HG02759 (cell line): ENCODE data around the gene TUT4.
"Not testable (repeated sequence)": the region's sequence is repeated elsewhere in the genome, so short reads cannot be mapped to it uniquely, and the experiment has no call there.

Experiments
- ATAC-seq: cut with Tn5 transposase; IDR thresholded peaks from one replicate; pipeline ENCODE4 v1.9.1; 2021; ENCODE audit warnings: mild to moderate bottlenecking, moderate library complexity; ENCODE audit not compliant: unreplicated experiment

Gene TUT4, protein sequence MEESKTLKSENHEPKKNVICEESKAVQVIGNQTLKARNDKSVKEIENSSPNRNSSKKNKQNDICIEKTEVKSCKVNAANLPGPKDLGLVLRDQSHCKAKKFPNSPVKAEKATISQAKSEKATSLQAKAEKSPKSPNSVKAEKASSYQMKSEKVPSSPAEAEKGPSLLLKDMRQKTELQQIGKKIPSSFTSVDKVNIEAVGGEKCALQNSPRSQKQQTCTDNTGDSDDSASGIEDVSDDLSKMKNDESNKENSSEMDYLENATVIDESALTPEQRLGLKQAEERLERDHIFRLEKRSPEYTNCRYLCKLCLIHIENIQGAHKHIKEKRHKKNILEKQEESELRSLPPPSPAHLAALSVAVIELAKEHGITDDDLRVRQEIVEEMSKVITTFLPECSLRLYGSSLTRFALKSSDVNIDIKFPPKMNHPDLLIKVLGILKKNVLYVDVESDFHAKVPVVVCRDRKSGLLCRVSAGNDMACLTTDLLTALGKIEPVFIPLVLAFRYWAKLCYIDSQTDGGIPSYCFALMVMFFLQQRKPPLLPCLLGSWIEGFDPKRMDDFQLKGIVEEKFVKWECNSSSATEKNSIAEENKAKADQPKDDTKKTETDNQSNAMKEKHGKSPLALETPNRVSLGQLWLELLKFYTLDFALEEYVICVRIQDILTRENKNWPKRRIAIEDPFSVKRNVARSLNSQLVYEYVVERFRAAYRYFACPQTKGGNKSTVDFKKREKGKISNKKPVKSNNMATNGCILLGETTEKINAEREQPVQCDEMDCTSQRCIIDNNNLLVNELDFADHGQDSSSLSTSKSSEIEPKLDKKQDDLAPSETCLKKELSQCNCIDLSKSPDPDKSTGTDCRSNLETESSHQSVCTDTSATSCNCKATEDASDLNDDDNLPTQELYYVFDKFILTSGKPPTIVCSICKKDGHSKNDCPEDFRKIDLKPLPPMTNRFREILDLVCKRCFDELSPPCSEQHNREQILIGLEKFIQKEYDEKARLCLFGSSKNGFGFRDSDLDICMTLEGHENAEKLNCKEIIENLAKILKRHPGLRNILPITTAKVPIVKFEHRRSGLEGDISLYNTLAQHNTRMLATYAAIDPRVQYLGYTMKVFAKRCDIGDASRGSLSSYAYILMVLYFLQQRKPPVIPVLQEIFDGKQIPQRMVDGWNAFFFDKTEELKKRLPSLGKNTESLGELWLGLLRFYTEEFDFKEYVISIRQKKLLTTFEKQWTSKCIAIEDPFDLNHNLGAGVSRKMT (N-terminal part only)

DNA sequence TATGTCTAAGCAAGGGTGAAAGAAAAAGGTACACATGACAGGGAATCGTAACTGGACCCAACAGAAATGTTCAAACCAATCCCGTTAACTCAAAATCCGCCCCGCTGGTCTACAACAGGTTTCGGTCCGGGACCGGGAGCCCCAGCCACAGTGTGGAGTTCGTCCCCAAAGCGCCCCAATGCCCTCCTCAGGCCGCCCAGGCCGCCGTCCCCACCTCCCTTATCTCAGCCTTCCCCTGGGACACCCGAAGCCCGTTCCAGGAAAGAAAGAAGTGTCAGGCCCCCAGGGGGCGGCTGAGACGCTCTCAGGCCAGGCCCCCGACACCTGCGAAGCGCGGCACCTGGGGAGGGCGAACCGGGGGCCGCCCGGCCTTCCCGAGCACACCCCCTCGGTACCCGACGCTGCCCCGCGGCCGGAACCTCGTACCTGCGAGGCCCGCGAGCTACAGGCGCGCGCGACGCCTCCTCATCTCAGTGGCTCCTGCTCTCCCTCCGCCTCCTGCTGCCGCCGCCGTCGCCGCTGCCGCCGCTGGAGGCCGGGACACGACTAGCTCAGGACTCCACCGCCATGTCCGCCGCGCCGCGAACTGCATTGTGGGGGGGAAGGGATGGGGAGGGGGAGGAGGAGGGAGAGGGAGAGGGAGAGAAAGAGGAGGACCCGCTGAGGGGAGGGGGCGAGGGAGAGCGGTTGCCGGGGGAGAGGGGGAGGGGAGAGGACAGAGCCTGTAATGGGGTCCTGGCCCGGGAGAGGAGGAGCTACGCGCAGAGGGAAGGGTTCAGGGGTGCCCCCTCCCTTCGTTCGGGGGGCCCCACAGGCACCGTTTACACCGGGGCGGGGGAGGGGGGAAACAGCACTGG, at the start of gene TUT4:
Gene TUT4, minus strand, starts transcription at position 588 of the 857 bp plus-strand sequence. CDS start 26,812 bp downstream, outside the sequence.
- ATAC-seq, result peak; percentile 50

DNA sequence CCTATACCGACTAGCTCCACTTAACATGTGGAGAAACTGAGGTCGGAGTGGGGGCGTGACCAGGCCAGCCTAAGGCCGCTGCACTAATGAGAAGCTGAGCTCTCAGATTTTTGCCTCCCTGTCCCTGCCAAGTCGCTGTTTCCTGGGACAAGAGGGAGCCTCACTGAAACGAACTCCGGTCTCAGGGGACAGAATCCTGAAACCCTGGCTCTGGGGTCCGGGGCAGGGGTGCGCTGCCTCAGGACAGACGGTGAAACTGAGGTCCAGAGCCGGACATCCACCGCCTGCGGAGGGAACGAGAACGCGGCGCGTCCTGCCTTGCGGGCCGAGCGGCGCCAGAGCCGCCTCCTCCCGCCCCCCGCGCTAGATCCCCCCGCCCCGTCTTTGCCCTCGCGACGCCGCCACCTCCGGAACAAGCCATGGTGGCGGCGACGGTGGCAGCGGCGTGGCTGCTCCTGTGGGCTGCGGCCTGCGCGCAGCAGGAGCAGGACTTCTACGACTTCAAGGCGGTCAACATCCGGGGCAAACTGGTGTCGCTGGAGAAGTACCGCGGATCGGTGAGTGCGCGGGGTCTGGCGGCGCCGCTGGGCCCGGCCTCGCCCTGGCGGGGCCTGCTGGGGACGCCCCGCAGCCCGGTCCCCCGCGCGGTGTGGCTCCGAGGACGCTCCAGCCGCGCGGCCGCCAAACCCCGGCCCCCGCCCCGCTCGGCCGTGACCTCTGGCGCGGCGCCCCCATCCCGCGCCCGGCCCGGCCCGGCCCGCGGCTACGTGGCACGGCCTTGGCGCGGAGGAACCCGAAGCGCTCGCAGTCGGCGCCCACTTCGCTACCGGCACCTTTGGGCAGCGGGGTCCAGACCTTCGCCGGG, 49.3 kb upstream of the TUT4 start, which contains the start of gene GPX7:
Gene GPX7, plus strand, starts transcription at position 381 of the 865 bp plus-strand sequence. Its CDS starts 39 bp downstream, at position 420.
- ATAC-seq, result no peak

GRCh38 chr1:52601519-52601918, 48.6 kb upstream of the TUT4 start:
- ATAC-seq, result no peak

- no peak for ATAC-seq
Observed at GRCh38 chr1:52600533-52601179, 47.8 kb upstream of the TUT4 start.

- ATAC-seq, result no peak
Observed at GRCh38 chr1:52599236-52599635, 46.3 kb upstream of the TUT4 start.

GRCh38 chr1:52598729-52599128, 45.8 kb upstream of the TUT4 start:
- no peak for ATAC-seq

DNA sequence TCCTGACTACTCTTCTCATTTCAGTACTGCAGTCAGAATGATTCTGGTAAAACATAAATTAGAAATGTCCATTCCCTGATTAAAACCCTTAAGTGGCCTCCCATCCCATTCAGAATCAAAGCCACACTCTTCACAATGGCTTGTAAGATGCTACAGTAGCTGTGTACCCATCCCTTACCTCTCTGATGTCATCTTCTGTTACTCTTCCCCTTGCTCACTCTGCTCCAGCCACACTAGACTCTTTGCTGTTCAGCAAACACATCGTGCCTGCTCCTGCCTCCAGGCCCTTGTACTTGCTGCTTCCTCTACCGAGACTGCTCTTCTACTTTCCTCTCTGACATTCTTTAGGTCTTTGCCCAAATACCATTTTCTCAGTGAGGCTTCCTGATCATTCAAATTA, 45.0 kb upstream of the TUT4 start:
- ATAC-seq, result no peak

- no peak for ATAC-seq
Observed at GRCh38 chr1:52595061-52595460, 42.2 kb upstream of the TUT4 start.

- no peak for ATAC-seq
Observed at GRCh38 chr1:52593495-52593894, 40.6 kb upstream of the TUT4 start.

- ATAC-seq, result no peak
Observed at GRCh38 chr1:52592637-52593323, 39.9 kb upstream of the TUT4 start.

- no peak for ATAC-seq
Observed at GRCh38 chr1:52590266-52590665, 37.4 kb upstream of the TUT4 start.

DNA sequence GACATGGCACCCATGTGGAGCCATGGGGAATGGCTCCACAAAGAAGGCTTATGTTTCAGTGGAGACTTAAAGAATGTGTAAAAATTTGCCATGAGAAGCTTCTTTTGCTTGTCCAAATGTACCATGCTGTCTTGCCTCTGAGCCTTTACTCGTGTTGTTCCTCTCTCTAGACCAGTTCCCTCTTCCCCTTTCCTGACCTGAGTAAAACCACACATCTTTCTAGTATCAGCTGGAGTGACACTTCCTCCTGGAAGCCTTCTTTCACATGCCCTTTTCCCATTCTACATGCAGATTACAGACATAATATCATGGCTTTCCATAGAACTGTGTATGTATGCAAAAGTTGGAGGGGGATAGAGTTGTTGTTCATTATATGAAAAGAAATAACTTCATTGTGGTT, 35.6 kb upstream of the TUT4 start:
- ATAC-seq, result no peak

- ATAC-seq, result no peak
Observed at GRCh38 chr1:52588027-52588426, 35.1 kb upstream of the TUT4 start.

GRCh38 chr1:52585474-52585873, 32.6 kb upstream of the TUT4 start:
- no peak for ATAC-seq

DNA sequence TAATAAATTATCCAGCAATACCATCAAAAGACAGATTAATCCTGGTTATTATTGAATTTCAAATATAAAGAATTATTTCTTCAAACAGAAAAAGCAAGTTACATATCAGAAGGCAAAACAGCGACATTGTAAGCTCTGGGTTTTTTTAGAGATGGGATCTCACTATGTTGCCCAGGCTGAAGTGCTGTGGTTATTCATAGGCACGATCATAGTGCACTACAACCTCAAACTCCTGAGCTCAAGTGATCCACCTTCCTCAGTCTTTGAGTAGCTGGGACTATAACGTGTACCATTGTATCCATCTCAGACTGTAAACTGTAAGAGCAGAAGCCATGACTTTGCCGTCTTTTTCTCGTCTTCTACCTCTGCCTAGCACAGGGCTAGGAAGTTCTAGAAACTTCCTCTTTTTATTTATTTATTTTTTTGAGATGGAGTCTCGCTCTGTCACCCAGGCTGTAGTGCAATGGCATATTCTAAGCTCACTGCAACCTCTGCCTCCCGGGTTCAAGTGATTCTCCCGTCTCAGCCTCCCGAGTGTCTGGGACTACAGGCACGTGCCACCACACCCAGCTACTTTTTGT, 29.3 kb upstream of the TUT4 start:
- no peak for ATAC-seq

DNA sequence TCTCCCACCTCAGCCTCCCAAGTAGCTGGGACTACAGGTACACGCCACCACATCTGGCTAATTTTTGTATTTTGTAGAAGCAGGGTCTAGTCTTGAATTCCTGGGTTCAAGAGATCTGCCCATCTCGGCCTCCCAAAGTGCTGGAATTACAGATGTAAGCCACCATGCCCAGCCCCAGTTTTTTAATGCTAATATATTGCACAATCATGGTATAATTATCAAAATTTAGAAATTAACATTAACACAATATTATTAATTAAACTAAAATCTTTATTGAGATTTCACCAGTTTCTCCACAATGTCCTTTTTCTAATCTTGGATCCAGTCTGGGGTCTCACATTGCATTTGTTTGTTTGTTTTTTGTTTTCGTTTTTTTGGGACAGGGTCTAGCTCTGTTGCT, 27.4 kb upstream of the TUT4 start:
- no peak for ATAC-seq

- ATAC-seq, result no peak
Observed at GRCh38 chr1:52579415-52579814, 26.5 kb upstream of the TUT4 start.

GRCh38 chr1:52578066-52578465, 25.2 kb upstream of the TUT4 start:
- not testable (repeated sequence) for ATAC-seq
